Neuronal stem cell (in vitro differentiated cells): ENCODE measurements around the gene FLVCR1.

Experiments
- DNase-seq: peaks from one replicate; pipeline ENCODE4 v3.0.0-alpha.2; 2013; ENCODE audit warnings: low spot score
- H2AFZ ChIP-seq: one replicate; pipeline ENCODE4 v1.6.1; 2013; ENCODE audit warnings: mild to moderate bottlenecking, low read length, inconsistent platforms
- H2AK5ac ChIP-seq: 2 replicates; pipeline ENCODE4 v1.6.1; 2013; ENCODE audit warnings: low read depth, mild to moderate bottlenecking, inconsistent platforms, low read length, moderate library complexity, mixed read lengths
- H2BK120ac ChIP-seq: 2 replicates; pipeline ENCODE4 v1.6.1; 2013; ENCODE audit warnings: low read depth, mild to moderate bottlenecking, inconsistent platforms, low read length, moderate library complexity, mixed read lengths
- H2BK12ac ChIP-seq: one replicate; pipeline ENCODE4 v1.6.1; 2013; ENCODE audit warnings: low read length, inconsistent platforms
- H2BK15ac ChIP-seq: 2 replicates; pipeline ENCODE4 v1.6.1; 2013; ENCODE audit warnings: mild to moderate bottlenecking, low read length, inconsistent platforms, mixed read lengths
- H2BK5ac ChIP-seq: one replicate; pipeline ENCODE4 v1.6.1; 2013; ENCODE audit warnings: inconsistent platforms, mild to moderate bottlenecking, low read length, moderate library complexity
- H3K14ac ChIP-seq: one replicate; pipeline ENCODE4 v1.6.1; 2013; ENCODE audit warnings: low read length, inconsistent platforms
- H3K18ac ChIP-seq: 2 replicates; pipeline ENCODE4 v1.6.1; 2013; ENCODE audit warnings: low read length, inconsistent platforms
- H3K23ac ChIP-seq: 2 replicates; pipeline ENCODE4 v1.6.1; 2013; ENCODE audit warnings: low read depth, mild to moderate bottlenecking, mixed read lengths, low read length, inconsistent platforms; ENCODE audit not compliant: poor library complexity
- H3K27ac ChIP-seq: replicated peaks from 3 replicates; pipeline ENCODE4 v1.5.1; 2013; ENCODE audit warnings: low read length, inconsistent platforms
- H3K27me3 ChIP-seq, 3 experiments: 2 replicates each; pipeline ENCODE4 v1.6.1; 2013; ENCODE audit warnings: low read length in 3 of 3, mild to moderate bottlenecking in 2 of 3, inconsistent platforms in 1 of 3, low read depth in 1 of 3, mixed read lengths in 1 of 3, moderate library complexity in 1 of 3; ENCODE audit not compliant: control insufficient read depth in 3 of 3, insufficient read depth in 3 of 3
- H3K36me3 ChIP-seq, 2 donors: replicated peaks in 1 of 2; 2 replicates each; pipeline ENCODE4 v1.6.1; 2013; ENCODE audit warnings: low read length in 2 of 2; ENCODE audit not compliant: control insufficient read depth in 2 of 2, insufficient read depth in 2 of 2
- H3K4ac ChIP-seq: 2 replicates; pipeline ENCODE4 v1.6.1; 2013; ENCODE audit warnings: inconsistent platforms, mild to moderate bottlenecking, low read length, moderate library complexity
- H3K4me1 ChIP-seq, 2 donors: 1 replicate in 1 of 2; 2 replicates in 1 of 2; pipeline ENCODE4 v1.6.1; 2013; ENCODE audit warnings: low read length in 2 of 2, low read depth in 1 of 2; ENCODE audit not compliant: control insufficient read depth in 2 of 2, insufficient read depth in 1 of 2
- H3K4me2 ChIP-seq: one replicate; pipeline ENCODE4 v1.6.1; 2013; ENCODE audit warnings: mild to moderate bottlenecking, low read length, inconsistent platforms; ENCODE audit not compliant: insufficient read depth, poor library complexity, severe bottlenecking
- H3K4me3 ChIP-seq, 2 donors: 2 replicates each; pipeline ENCODE4 v1.5.1; 2013; ENCODE audit warnings: low read length in 2 of 2, mild to moderate bottlenecking in 2 of 2, inconsistent platforms in 1 of 2, moderate library complexity in 1 of 2
- H3K79me1 ChIP-seq: one replicate; pipeline ENCODE4 v1.6.1; 2013; ENCODE audit warnings: low read depth, mild to moderate bottlenecking, inconsistent platforms, low read length, moderate library complexity
- H3K9ac ChIP-seq: one replicate; pipeline ENCODE4 v1.6.1; 2013; ENCODE audit warnings: mild to moderate bottlenecking, low read depth, low read length, inconsistent platforms; ENCODE audit not compliant: poor library complexity
- H3K9me3 ChIP-seq, 2 donors: replicated peaks in 1 of 2; 2 replicates each; pipeline versions ENCODE3 to v1.6.1; 2013; ENCODE audit warnings: low read length in 2 of 2, mild to moderate bottlenecking in 2 of 2, inconsistent platforms in 1 of 2, low read depth in 1 of 2, mixed read lengths in 1 of 2, moderate library complexity in 1 of 2; ENCODE audit not compliant: control insufficient read depth in 2 of 2, insufficient read depth in 1 of 2
- H4K8ac ChIP-seq: one replicate; pipeline ENCODE4 v1.6.1; 2013; ENCODE audit warnings: low read depth, mild to moderate bottlenecking, inconsistent platforms, low read length, moderate library complexity
- H4K91ac ChIP-seq: one replicate; pipeline ENCODE4 v1.6.1; 2013; ENCODE audit warnings: low read length, low read depth, mild to moderate bottlenecking, inconsistent platforms; ENCODE audit not compliant: poor library complexity
- WGBS, 2 donors: extraction: QIAGEN DNeasy Blood & Tissue Kit; methylation state at CpG; one replicate each; pipeline ENCODE4 v1.1.7; 2013; ENCODE audit warnings: missing lambda C conversion rate in 2 of 2, mixed read lengths in 1 of 2; ENCODE audit not compliant: insufficient read length in 2 of 2, insufficient replicate concordance in 1 of 2; ENCODE audit errors: extremely low coverage in 2 of 2; 5-methylcytosine and 5-hydroxymethylcytosine counted together

FLVCR1 gene

DNA sequence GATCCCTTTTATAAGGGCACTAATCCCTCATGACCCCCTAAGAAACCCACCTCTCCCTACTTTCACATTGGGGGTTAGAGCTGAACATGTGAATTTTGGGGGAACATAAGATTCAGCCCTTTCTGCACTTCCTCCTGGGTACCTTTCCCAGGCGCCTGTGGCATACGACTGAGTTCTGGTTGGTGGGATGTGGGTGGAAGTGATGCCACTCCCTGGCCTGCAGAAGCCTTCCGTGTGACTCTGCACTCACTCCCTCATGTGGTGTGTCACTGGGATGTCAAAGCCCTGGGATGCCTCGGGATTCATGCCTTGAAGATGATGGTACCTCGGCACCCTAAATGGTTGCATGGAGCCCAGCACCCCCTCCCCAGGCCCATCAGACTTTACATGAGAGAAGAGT, 63.9 kb downstream of the FLVCR1 start:
- no peak overlapping the region for H4K8ac ChIP-seq
- no peak overlapping the region for H2BK12ac ChIP-seq
- H4K91ac ChIP-seq, result no peak overlapping the region
- no peak overlapping the region for H3K4ac ChIP-seq
- no peak overlapping the region for H3K9ac ChIP-seq
- no peak overlapping the region for H2BK5ac ChIP-seq
- no CpG with 5 or more reads among the region's 5 CpGs for WGBS, 2 donors
- no peak overlapping the region for H3K4me3 ChIP-seq
- no peak overlapping the region for H3K4me2 ChIP-seq
- H3K27me3 ChIP-seq, result no peaks in the 10 kb centered on the region
- no peak overlapping the region for H2BK15ac ChIP-seq
- H2AFZ ChIP-seq, result no peak overlapping the region
- H3K27ac ChIP-seq, result no peak overlapping the region
- H3K9me3 ChIP-seq, result peaks cover 0 to under 1% of the 10 kb centered on the region in 2 donors
- no peak overlapping the region for H3K23ac ChIP-seq
- H3K79me1 ChIP-seq, result no peaks in the 10 kb centered on the region
- DNase-seq, result no peak
- H3K4me1 ChIP-seq, result peaks cover 0 to under 1% of the 10 kb centered on the region in 2 donors
- H3K14ac ChIP-seq, result no peak overlapping the region
- H3K18ac ChIP-seq, result no peak overlapping the region
- H2BK120ac ChIP-seq, result no peak overlapping the region
- no peaks in the 10 kb centered on the region for H3K36me3 ChIP-seq
- no peak overlapping the region for H2AK5ac ChIP-seq

DNA sequence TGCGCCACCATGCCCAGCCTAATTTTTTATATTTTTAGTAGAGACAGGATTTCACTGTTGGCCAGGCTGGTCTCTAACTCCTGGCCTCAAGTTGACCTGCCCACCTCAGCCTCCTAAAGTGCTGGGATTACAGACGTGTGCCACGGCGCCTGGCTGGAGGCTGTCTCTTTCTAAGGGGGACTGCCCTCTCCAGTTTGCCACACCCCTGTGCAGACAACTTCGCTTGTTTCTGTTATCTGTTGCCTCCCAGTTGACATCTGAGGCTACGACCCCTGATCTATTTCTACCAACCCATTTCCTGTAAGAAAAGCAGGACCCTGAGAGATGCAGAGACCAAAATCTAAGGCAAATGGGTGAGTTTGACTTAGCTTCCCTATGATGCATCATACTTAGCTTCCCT, 68.3 kb downstream of the FLVCR1 start:
- Histone ChIP-seq H2BK120ac (no peak overlapping the region), H4K91ac (no peak overlapping the region), H3K4me3 (no peak overlapping the region), H2BK5ac (no peak overlapping the region), H3K4me2 (no peak overlapping the region), H3K36me3 (no peaks in the 10 kb centered on the region), H3K9ac (no peak overlapping the region), H3K14ac (no peak overlapping the region), H3K27me3 (no peaks in the 10 kb centered on the region), H3K18ac (no peak overlapping the region), H2AK5ac (no peak overlapping the region), H3K4ac (no peak overlapping the region), H3K4me1 (peaks cover 5 to 6% of the 10 kb centered on the region in 2 donors), H4K8ac (no peak overlapping the region), H3K79me1 (no peaks in the 10 kb centered on the region), H3K9me3 (peaks cover 0 to 4% of the 10 kb centered on the region in 2 donors), H3K27ac (no peak overlapping the region), H2AFZ (no peak overlapping the region), H2BK12ac (no peak overlapping the region), H3K23ac (no peak overlapping the region), H2BK15ac (no peak overlapping the region)
- WGBS, 2 donors, result no CpG with 5 or more reads among the region's 6 CpGs
- DNase-seq, result no peak

DNA sequence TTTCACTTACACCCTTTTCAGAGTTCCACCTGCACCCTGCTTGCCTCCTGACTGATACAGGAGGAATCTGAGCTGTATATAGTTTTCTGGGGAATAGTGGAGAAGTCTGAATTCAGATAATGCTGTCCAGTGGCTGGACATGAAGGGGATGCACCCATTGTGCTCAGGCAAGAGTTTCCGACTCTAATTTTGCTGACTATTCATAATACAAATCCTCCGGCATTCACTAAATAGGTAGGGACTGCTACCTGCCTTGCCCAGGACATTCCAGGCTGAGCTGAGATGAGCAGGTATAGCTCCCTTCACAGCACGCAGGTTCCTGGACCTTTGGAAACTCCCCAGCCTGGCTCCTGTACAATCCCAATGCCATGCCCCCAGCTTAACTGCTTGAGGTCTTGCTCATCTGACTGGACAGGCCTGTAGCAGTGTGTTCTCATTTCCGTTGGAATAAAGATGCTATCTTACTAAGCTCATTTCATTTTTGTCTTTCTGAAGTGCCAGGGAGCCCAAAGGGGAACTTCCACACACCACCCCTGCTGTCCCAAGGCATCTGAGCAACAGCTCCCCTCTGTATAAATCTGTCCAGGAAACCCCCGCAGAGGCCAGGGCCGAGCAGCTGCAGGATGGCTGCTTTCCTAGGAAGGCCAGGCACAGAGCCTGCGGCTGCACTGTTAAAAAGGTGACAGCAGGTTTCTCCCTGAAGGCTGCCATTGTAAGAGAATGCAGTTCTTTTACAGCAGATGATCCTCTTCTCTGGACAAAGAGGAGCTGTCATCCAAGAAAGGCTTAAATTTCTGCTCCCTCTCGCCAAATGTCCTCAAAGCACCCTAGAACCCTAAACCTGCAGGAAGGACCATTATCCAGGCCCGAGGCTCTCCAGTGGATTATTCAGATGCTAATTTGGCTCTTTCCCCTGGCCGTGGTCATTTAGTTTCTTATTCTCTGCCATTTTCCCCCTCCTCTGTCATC, 70.5 kb downstream of the FLVCR1 start:
- H3K4ac ChIP-seq, result no peak overlapping the region

DNA sequence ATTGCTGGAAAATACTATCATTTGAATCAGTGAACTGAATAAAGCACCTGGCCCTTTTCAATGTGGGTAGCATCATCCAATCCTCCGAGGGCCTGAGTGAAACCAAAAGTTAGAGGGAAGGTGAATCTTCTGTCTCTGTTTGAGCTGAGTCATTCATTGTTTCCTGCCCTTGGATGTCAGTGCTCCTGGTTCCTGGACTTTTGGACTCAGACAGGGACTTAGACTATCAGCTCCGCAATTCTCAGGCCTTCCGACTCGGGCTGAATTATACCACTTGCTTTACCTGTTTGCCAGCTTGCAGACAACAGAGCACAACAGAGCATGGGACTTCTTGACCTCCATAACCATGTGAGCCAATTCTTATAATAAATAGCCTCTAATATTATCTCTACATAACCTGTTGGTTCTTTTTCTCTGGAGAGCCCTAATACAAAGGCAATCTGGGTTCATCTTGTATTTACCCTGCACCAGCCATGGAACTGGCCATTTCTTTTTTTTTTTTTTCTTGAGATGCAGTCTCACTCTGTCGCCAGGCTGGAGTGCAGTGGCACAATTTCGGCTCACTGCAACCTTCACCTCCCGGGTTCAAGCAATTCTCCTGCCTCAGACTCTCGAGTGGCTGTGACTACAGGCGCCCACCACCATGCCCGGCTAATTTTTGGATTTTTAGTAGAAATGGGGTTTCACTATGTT, 73.1 kb downstream of the FLVCR1 start:
- Histone ChIP-seq H2BK15ac (no peak overlapping the region), H3K27me3 (no peaks in the 10 kb centered on the region), H3K4me2 (no peak overlapping the region), H3K23ac (no peak overlapping the region), H3K14ac (no peak overlapping the region), H3K36me3 (no peaks in the 10 kb centered on the region), H4K8ac (no peak overlapping the region), H3K18ac (no peak overlapping the region), H3K4ac (no peak overlapping the region), H2BK120ac (no peak overlapping the region), H2AFZ (no peak overlapping the region), H3K79me1 (no peaks in the 10 kb centered on the region), H3K4me1 (peaks cover 5 to 6% of the 10 kb centered on the region in 2 donors), H2BK12ac (no peak overlapping the region), H3K9ac (no peak overlapping the region), H3K9me3 (peaks cover 0 to 4% of the 10 kb centered on the region in 2 donors), H3K4me3 (no peak overlapping the region), H4K91ac (no peak overlapping the region), H3K27ac (no peak overlapping the region), H2AK5ac (no peak overlapping the region), H2BK5ac (no peak overlapping the region)
- no peak for DNase-seq
- WGBS, 2 donors, result no CpG with 5 or more reads among the region's 10 CpGs

More for the DNA sequence above, 70.5 kb downstream of the FLVCR1 start:
- Histone ChIP-seq H3K9me3 (peaks cover 0 to 4% of the 10 kb centered on the region in 2 donors), H3K4me3 (peak overlapping the region in 1 of 2 donors; percentile 26), H4K8ac (no peak overlapping the region), H3K18ac (no peak overlapping the region), H3K36me3 (no peaks in the 10 kb centered on the region), H3K4me1 (peaks cover 5 to 6% of the 10 kb centered on the region in 2 donors), H3K23ac (no peak overlapping the region), H3K79me1 (no peaks in the 10 kb centered on the region), H3K14ac (no peak overlapping the region), H3K4me2 (no peak overlapping the region), H3K27me3 (no peaks in the 10 kb centered on the region), H2AK5ac (peak overlapping the region; percentile 16), H3K27ac (no peak overlapping the region), H2BK120ac (no peak overlapping the region), H2AFZ (peak overlapping the region; percentile 90), H2BK12ac (no peak overlapping the region), H4K91ac (no peak overlapping the region), H2BK15ac (no peak overlapping the region), H3K9ac (no peak overlapping the region), H2BK5ac (no peak overlapping the region)
- WGBS, 2 donors, result no CpG with 5 or more reads among the region's 10 CpGs
- DNase-seq, result no peak
